ENCODE data around the gene C17orf78.
A peak's percentile ranks its signal among the peaks of the same experiment; 100 is the strongest.
"Not testable (repeated sequence)": the region's sequence is repeated elsewhere in the genome, so short reads cannot be mapped to it uniquely, and the experiment has no call there.

Gene C17orf78

GRCh38 chr17:37388266-37388665 is 12.5 kb downstream of the C17orf78 start:
- no peak for DNase-seq

- no peak for DNase-seq
These were observed 13.4 kb downstream of the C17orf78 start for GRCh38 chr17:37389160-37389559.

GRCh38 chr17:37391146-37391545 is 15.4 kb downstream of the C17orf78 start:
- DNase-seq, result no peak

- DNase-seq, result no peak
These were observed 16.3 kb downstream of the C17orf78 start for GRCh38 chr17:37392024-37392590.

GRCh38 chr17:37393352-37393751 is 17.6 kb downstream of the C17orf78 start:
- DNase-seq, result no peak

- no peak for DNase-seq
These were observed 23.5 kb downstream of the C17orf78 start for GRCh38 chr17:37399265-37399803.

- no peak for DNase-seq
These were observed 24.7 kb downstream of the C17orf78 start for GRCh38 chr17:37400505-37400904.

- not testable (repeated sequence) for DNase-seq
These were observed 29.7 kb downstream of the C17orf78 start for GRCh38 chr17:37405522-37405921.

- peak in 1 of 2 donors; percentile 10 for DNase-seq
These were observed 30.3 kb downstream of the C17orf78 start for GRCh38 chr17:37405955-37406634.

GRCh38 chr17:37406635-37407461 is 31.1 kb downstream of the C17orf78 start, which contains the start of the genes ACACA and TADA2A:
Gene ACACA, minus strand, starts transcription at chr17:37406836. Its CDS starts 537 bp downstream, at chr17:37406299.
Gene TADA2A, plus strand, starts transcription at chr17:37406886. Its CDS starts 4,480 bp downstream, at chr17:37411366.
- DNase-seq, result peak; percentile 81 to 85

GRCh38 chr17:37408145-37408479 is 32.3 kb downstream of the C17orf78 start:
- not testable (repeated sequence) for DNase-seq

- DNase-seq, result no peak
These were observed 34.6 kb downstream of the C17orf78 start for GRCh38 chr17:37410357-37410756.

GRCh38 chr17:37413875-37414519 is 38.2 kb downstream of the C17orf78 start:
- DNase-seq, result no peak

- no peak for DNase-seq
These were observed 42.1 kb downstream of the C17orf78 start for GRCh38 chr17:37417852-37418251.

GRCh38 chr17:37422971-37423625 is 47.3 kb downstream of the C17orf78 start:
- no peak for DNase-seq

GRCh38 chr17:37425268-37425667 is 49.5 kb downstream of the C17orf78 start:
- DNase-seq, result no peak

GRCh38 chr17:37429039-37429438 is 53.3 kb downstream of the C17orf78 start:
- no peak for DNase-seq

GRCh38 chr17:37429453-37429852 is 53.7 kb downstream of the C17orf78 start:
- DNase-seq, result no peak

- peak; percentile 42 to 80 for DNase-seq
These were observed 54.4 kb downstream of the C17orf78 start for GRCh38 chr17:37430051-37430627.

GRCh38 chr17:37432671-37433070 is 56.9 kb downstream of the C17orf78 start:
- DNase-seq, result no peak

- DNase-seq, result no peak
These were observed 62.4 kb downstream of the C17orf78 start for GRCh38 chr17:37438141-37438540.

- no peak for DNase-seq
These were observed 64.6 kb downstream of the C17orf78 start for GRCh38 chr17:37440424-37440823.

Data from inflammatory macrophage treated with lipopolysaccharide for 1 hour (primary cell).